Measurements from ENCODE around the gene PPARG.

GRCh38 chr3:12323237-12323636, 34.4 kb downstream of the PPARG start:
- TF ChIP-seq ELF4 (IDR thresholded peaks at IDR 0.05) (no peak), FOXA1 (IDR thresholded peaks at IDR 0.05) (no peak), SP1 (IDR thresholded peaks at IDR 0.05) (no peak), BHLHE40 (IDR thresholded peaks at IDR 0.05; ENCODE audit: borderline replicate concordance) (no peak), LEF1 (IDR thresholded peaks at IDR 0.05; ENCODE audit: borderline replicate concordance) (no peak)

Measured in HEK293T (cell line).